Measurements from ENCODE around the gene PTPRB. TPM values are rescaled to one million over a fixed set of nuclear protein-coding genes. Genes with fewer than 3 reads are reported as not detected.
"Not testable (repeated sequence)": the region's sequence is repeated elsewhere in the genome, so short reads cannot be mapped to it uniquely, and the experiment has no call there.

PTPRB gene
- total RNA-seq, 2 donors from 2014 or later = 22.0 to 26.1 TPM

- TF ChIP-seq CTCF (IDR thresholded peaks at IDR 0.05) = no peak
- no peak for DNase-seq (ENCODE audit: low spot score)
- H3K36me3 ChIP-seq = no peaks in the 10 kb centered on the region
These were observed 129.1 kb downstream of the PTPRB start for GRCh38 chr12:70508178-70508577.

GRCh38 chr12:70507442-70507841 lies 129.8 kb downstream of the PTPRB start:
- Histone ChIP-seq H3K36me3 (no peaks in the 10 kb centered on the region), H3K4me1 (no peaks in the 10 kb centered on the region), H3K4me3 (no peak overlapping the region), H3K27ac (no peak overlapping the region), H3K9me3 (peaks cover 0 to 6% of the 10 kb centered on the region in 2 donors), H3K27me3 (no peaks in the 10 kb centered on the region)
- TF ChIP-seq CTCF (IDR thresholded peaks at IDR 0.05) = no peak
- DNase-seq (ENCODE audit: low spot score) = no peak

More at GRCh38 chr12:70508178-70508577, 129.1 kb downstream of the PTPRB start:
- no peaks in the 10 kb centered on the region for H3K4me1 ChIP-seq
- H3K9me3 ChIP-seq = peaks cover 0 to 6% of the 10 kb centered on the region in 2 donors
- H3K27me3 ChIP-seq = no peaks in the 10 kb centered on the region
- no peak overlapping the region for H3K4me3 ChIP-seq
- no peak overlapping the region for H3K27ac ChIP-seq

GRCh38 chr12:70497508-70497907 lies 139.7 kb downstream of the PTPRB start:
- H3K36me3 ChIP-seq = no peaks in the 10 kb centered on the region

GRCh38 chr12:70492904-70493303 lies 144.3 kb downstream of the PTPRB start:
- not testable (repeated sequence) for H3K4me3 ChIP-seq; H3K4me1 ChIP-seq; DNase-seq (ENCODE audit: low spot score); H3K27ac ChIP-seq; H3K27me3 ChIP-seq; H3K9me3 ChIP-seq; H3K36me3 ChIP-seq

More at GRCh38 chr12:70497508-70497907, 139.7 kb downstream of the PTPRB start:
- Histone ChIP-seq H3K4me3 (no peak overlapping the region), H3K4me1 (no peaks in the 10 kb centered on the region), H3K27me3 (no peaks in the 10 kb centered on the region), H3K9me3 (no peaks in the 10 kb centered on the region), H3K27ac (no peak overlapping the region)
- TF ChIP-seq CTCF (IDR thresholded peaks at IDR 0.05) = no peak
- DNase-seq (ENCODE audit: low spot score) = no peak

GRCh38 chr12:70490928-70491327 lies 146.3 kb downstream of the PTPRB start:
- H3K27me3 ChIP-seq; DNase-seq (ENCODE audit: low spot score); H3K27ac ChIP-seq; H3K9me3 ChIP-seq; H3K4me3 ChIP-seq; H3K4me1 ChIP-seq; H3K36me3 ChIP-seq: not testable (repeated sequence)

GRCh38 chr12:70487440-70487839 lies 149.8 kb downstream of the PTPRB start:
- no peaks in the 10 kb centered on the region for H3K4me1 ChIP-seq
- no peaks in the 10 kb centered on the region for H3K36me3 ChIP-seq
- DNase-seq (ENCODE audit: low spot score) = no peak
- no peaks in the 10 kb centered on the region for H3K9me3 ChIP-seq
- no peak overlapping the region for H3K4me3 ChIP-seq
- no peak overlapping the region for H3K27ac ChIP-seq
- no peak for TF ChIP-seq CTCF (IDR thresholded peaks at IDR 0.05)
- no peaks in the 10 kb centered on the region for H3K27me3 ChIP-seq

- H3K27me3 ChIP-seq = no peaks in the 10 kb centered on the region
These were observed 150.6 kb downstream of the PTPRB start for GRCh38 chr12:70486588-70486987.

More at GRCh38 chr12:70486588-70486987, 150.6 kb downstream of the PTPRB start:
- Histone ChIP-seq H3K4me1 (no peaks in the 10 kb centered on the region), H3K36me3 (no peaks in the 10 kb centered on the region), H3K27ac (no peak overlapping the region), H3K9me3 (no peaks in the 10 kb centered on the region), H3K4me3 (no peak overlapping the region)
- DNase-seq (ENCODE audit: low spot score) = no peak
- TF ChIP-seq CTCF (IDR thresholded peaks at IDR 0.05) = no peak
